ENCODE data around the gene IVD.

The IVD gene

GRCh38 chr15:40377606-40378005, 28.0 kb upstream of the IVD start:
- no peak for DNase-seq (ENCODE audit: low spot score)

- peak; percentile 18 for DNase-seq (ENCODE audit: low spot score)
Observed at GRCh38 chr15:40379374-40379773, 26.2 kb upstream of the IVD start.

- no peak for DNase-seq (ENCODE audit: low spot score)
Observed at GRCh38 chr15:40379853-40380252, 25.7 kb upstream of the IVD start.

GRCh38 chr15:40380636-40381035, 25.0 kb upstream of the IVD start:
- no peak for DNase-seq (ENCODE audit: low spot score)

GRCh38 chr15:40381818-40382529, 23.6 kb upstream of the IVD start:
- no peak for DNase-seq (ENCODE audit: low spot score)

GRCh38 chr15:40382580-40383456, 22.8 kb upstream of the IVD start, which contains the start of gene KNSTRN:
Gene KNSTRN (plus strand): TSS chr15:40382721. CDS start chr15:40382836, 115 bp downstream.
- DNase-seq (ENCODE audit: low spot score): peak; percentile 95

GRCh38 chr15:40386480-40386879, 19.1 kb upstream of the IVD start:
- DNase-seq (ENCODE audit: low spot score): no peak

- no peak for DNase-seq (ENCODE audit: low spot score)
Observed at GRCh38 chr15:40388941-40389823, 16.4 kb upstream of the IVD start.

GRCh38 chr15:40389824-40390595, 15.6 kb upstream of the IVD start:
- no peak for DNase-seq (ENCODE audit: low spot score)

- DNase-seq (ENCODE audit: low spot score): no peak
Observed at GRCh38 chr15:40392986-40393948, 12.3 kb upstream of the IVD start.

GRCh38 chr15:40397688-40398412, 7.7 kb upstream of the IVD start:
- DNase-seq (ENCODE audit: low spot score): no peak

- no peak for DNase-seq (ENCODE audit: low spot score)
Observed at GRCh38 chr15:40398413-40398873, 7.2 kb upstream of the IVD start.

- DNase-seq (ENCODE audit: low spot score): no peak
Observed at GRCh38 chr15:40399370-40399769, 6.2 kb upstream of the IVD start.

- no peak for DNase-seq (ENCODE audit: low spot score)
Observed at GRCh38 chr15:40407330-40407990, 1.9 kb downstream of the IVD start.

- DNase-seq (ENCODE audit: low spot score): no peak
Observed at GRCh38 chr15:40409366-40409765, 3.8 kb downstream of the IVD start.

GRCh38 chr15:40410476-40410875, 4.9 kb downstream of the IVD start:
- no peak for DNase-seq (ENCODE audit: low spot score)

- no peak for DNase-seq (ENCODE audit: low spot score)
Observed at GRCh38 chr15:40412095-40412759, 6.6 kb downstream of the IVD start.

GRCh38 chr15:40413036-40413435, 7.4 kb downstream of the IVD start:
- no peak for DNase-seq (ENCODE audit: low spot score)
